GM12873 (cell line): ENCODE measurements around the gene SHC3.

ENCODE experiments used
- TF ChIP-seq, protein P1 (sequence below): IDR thresholded peaks from 2 replicates; pipeline ENCODE4 v1.5.1; 2012; ENCODE audit warnings: low read depth, mild to moderate bottlenecking, moderate library complexity, low read length, control low read depth; ENCODE audit not compliant: insufficient read depth; ENCODE audit errors: missing control alignments

SHC3 gene

DNA sequence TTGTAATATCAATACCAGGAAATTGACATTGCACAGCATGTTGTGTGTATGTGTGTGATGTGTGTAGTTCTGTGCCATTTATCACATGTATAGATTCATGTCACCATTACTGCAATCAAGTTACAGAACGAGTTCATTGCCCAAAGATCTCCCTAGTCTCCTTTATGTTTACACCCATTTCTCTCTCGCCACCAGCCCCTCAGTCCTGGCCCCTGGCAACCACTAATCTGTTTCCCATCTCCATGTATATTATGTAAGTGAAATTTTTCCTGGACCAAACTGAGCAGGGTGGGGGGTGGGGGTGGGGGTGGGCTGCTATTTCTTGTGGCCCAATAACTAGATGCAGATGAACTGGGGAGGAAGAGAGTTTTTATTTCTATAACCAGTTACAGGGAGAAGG is 198.8 kb downstream of the SHC3 start:
- TF ChIP-seq, protein P1, sequence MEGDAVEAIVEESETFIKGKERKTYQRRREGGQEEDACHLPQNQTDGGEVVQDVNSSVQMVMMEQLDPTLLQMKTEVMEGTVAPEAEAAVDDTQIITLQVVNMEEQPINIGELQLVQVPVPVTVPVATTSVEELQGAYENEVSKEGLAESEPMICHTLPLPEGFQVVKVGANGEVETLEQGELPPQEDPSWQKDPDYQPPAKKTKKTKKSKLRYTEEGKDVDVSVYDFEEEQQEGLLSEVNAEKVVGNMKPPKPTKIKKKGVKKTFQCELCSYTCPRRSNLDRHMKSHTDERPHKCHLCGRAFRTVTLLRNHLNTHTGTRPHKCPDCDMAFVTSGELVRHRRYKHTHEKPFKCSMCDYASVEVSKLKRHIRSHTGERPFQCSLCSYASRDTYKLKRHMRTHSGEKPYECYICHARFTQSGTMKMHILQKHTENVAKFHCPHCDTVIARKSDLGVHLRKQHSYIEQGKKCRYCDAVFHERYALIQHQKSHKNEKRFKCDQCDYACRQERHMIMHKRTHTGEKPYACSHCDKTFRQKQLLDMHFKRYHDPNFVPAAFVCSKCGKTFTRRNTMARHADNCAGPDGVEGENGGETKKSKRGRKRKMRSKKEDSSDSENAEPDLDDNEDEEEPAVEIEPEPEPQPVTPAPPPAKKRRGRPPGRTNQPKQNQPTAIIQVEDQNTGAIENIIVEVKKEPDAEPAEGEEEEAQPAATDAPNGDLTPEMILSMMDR: no peak

DNA sequence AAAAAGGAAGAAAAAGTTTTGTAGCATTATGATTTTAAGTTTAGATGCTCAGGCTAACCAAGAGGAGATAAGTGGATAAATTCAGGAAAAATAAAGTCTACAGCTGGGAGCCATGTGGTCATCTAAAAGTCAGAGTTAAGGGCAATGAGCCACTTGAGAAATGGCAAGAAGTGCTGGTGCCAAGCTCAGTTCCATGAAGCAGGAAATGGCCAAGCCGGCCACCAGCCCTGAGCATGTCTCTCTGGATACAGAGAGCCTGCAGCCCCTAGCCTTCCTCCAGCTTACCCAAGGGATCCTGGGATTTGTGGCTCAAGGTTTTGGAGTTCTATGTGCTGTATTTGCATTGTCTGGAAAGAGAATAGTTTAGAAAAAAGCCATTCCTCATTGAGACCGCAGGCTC is 199.6 kb downstream of the SHC3 start:
- TF ChIP-seq, protein P1: no peak

DNA sequence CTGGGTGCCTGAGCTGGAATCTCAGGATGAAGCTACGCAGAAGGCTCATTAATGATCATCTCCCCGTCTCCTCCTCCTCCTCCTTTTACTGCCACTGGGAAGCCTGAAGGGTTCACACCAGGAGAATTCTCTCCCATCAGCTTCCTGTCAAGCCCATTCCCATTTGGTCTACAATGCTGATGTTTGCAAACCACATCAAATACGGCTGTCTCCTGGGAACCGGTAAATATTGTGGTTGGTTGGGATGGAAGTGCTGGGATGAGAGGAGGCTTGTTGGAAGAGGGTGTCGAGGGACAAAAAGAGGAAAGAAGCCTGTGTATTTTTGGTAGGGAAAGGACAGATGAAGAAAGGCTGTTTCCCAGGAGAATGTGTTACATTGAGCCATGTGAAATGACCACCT is 200.6 kb downstream of the SHC3 start:
- TF ChIP-seq, protein P1: no peak

DNA sequence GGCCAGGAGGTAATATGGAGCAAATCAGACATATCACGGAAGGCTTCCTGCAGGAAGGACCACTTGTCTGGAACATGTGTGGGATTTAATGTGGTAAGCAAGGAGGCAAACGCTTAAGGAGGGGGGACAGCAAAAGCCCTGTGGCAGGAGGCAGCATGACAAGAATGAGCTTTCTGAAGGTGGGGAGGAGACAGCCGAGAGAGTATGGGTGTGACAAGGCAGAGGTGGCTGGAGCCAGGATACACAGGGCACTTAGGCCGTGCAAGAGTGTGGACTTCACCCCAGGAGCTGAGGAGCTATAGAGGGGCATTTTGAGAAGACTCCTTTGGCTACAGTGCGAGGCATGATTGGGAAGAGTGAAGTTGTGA is 201.7 kb downstream of the SHC3 start:
- TF ChIP-seq, protein P1: no peak

DNA sequence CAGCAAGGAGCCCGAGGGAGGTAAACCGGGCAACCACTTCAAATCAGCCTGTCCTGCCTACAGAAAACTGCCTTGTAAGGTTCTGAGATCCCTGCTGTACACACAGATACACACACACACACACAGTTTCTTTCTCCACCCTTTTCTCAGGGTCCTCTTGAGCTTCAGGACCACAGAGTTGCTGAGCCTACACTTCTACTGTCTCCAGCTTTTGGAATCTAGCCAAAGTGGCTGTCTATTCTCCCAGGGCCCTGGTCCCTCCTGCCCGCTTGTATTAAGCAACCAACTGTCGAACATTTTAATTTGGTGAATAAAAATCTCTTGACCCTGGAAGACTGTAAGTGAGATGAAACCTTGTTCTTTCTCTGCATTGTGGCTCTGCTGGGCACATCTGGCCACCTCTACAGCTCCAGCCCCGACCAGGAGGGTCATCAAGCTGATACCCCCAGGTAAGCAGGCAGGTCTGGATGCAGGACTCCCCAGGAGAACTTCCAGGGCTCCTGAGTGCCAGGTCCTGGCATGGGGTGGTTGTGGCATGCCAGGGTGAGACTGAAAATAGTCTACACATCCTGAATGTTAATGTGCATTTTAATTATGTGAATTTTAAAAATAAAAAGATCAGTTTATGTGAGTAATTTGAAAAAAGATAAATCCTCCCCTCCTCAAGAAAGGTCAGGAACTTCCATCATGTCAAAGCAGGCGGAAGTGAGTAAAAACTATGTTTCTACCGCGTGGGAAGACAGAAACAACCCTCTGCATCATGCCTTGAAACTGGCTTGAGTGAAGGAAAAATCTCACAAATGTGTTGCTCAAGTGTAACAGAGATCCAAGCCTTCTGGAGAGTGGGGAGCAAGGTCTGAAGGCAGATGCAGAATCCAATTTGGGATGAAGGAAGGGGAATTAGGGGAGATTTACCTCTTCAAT is 202.4 kb downstream of the SHC3 start:
- TF ChIP-seq, protein P1: no peak

DNA sequence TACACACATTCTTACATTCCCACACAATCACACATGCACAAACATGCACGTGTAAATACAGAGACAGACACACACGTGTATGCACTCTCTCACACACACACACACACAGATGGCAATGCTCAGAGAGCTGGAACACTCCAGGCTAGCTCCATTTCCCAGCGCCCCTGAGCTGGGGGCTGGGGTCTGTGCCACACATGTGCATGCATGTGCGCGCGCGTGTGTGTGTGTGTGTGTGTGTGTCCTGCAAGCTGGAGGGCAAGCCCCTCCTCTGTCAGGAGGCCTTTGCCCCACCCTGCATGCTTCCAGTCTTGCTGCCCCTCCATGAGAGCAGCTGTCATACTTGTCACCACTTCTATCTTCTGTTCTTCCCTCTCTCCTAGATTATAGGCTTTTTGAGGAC is 204.0 kb downstream of the SHC3 start:
- TF ChIP-seq, protein P1: no peak

DNA sequence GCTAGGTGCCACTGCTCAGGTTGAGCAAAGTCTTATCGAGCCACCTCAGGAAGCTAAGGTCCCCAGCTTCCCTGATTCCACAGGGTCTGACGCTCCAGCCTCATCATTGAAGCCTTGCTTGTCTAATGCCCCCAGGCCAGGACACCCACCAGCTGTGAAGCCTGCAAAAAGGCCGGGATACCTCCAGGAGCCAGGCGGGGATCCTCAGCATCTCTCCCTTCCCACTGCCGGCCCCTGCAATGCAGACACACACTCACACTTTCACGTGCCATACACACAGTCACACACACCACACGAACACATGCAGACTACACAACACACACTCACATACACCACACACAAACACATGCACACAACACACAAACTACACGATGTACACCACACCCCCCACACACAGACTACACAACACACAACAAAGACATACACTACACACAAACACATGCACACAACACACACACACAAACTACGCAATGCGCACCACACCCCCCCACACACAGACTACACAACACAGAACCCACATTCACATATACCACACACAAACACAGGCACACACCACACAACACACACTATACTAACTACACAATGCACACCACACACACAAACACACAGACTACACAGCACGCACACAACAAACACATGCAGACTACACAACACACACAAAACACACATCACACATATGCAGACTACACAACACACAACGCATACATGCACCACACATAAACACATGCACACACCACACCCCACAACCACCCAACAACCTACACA is 205.2 kb downstream of the SHC3 start:
- TF ChIP-seq, protein P1: no peak
